ENCODE data around the gene EPB41L2. TPM values are rescaled to one million over a fixed set of nuclear protein-coding genes. Genes with fewer than 3 reads are reported as not detected.

The EPB41L2 gene
- total RNA-seq, 2 donors from 2014 or later: 41.9 to 47.2 TPM

GRCh38 chr6:130934848-130935585 is 128.0 kb downstream of the EPB41L2 start:
- no peak for DNase-seq (ENCODE audit: low spot score)
- Histone ChIP-seq H3K4me3 (no peak overlapping the region), H3K9me3 (no peaks in the 10 kb centered on the region), H3K4me1 (peaks cover 0 to 17% of the 10 kb centered on the region in 2 donors), H3K27ac (no peak overlapping the region), H3K36me3 (no peaks in the 10 kb centered on the region), H3K27me3 (no peaks in the 10 kb centered on the region)
- TF ChIP-seq, protein P1, sequence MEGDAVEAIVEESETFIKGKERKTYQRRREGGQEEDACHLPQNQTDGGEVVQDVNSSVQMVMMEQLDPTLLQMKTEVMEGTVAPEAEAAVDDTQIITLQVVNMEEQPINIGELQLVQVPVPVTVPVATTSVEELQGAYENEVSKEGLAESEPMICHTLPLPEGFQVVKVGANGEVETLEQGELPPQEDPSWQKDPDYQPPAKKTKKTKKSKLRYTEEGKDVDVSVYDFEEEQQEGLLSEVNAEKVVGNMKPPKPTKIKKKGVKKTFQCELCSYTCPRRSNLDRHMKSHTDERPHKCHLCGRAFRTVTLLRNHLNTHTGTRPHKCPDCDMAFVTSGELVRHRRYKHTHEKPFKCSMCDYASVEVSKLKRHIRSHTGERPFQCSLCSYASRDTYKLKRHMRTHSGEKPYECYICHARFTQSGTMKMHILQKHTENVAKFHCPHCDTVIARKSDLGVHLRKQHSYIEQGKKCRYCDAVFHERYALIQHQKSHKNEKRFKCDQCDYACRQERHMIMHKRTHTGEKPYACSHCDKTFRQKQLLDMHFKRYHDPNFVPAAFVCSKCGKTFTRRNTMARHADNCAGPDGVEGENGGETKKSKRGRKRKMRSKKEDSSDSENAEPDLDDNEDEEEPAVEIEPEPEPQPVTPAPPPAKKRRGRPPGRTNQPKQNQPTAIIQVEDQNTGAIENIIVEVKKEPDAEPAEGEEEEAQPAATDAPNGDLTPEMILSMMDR (IDR thresholded peaks at IDR 0.05): no peak

DNA sequence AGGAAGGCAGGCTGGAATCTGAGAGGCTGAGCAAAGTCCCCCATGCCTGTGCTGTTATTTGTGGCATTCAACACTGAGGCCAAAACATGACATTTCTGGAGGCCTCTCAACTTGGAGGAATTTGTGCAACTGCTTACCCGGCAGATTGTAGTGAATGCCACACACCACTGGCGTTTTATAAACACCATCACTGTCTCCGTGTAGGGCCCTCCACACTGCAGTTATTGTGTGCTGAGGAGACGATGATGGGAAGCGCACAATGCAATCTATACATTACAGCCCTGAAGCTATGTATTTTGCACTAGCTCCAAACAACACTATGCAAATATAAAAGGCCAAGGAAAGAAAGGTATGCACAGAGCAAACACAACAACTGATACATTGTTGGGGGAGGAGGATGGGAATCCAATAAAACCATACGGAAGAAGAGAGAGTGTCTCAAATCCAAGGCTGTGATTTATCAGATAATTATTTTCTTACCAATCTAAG is 129.3 kb downstream of the EPB41L2 start:
- Histone ChIP-seq H3K27ac (no peak overlapping the region), H3K27me3 (no peaks in the 10 kb centered on the region), H3K4me1 (peaks cover 0 to 17% of the 10 kb centered on the region in 2 donors), H3K36me3 (no peaks in the 10 kb centered on the region), H3K9me3 (no peaks in the 10 kb centered on the region), H3K4me3 (no peak overlapping the region)
- TF ChIP-seq, protein P1 (IDR thresholded peaks at IDR 0.05): no peak
- DNase-seq (ENCODE audit: low spot score): no peak

DNA sequence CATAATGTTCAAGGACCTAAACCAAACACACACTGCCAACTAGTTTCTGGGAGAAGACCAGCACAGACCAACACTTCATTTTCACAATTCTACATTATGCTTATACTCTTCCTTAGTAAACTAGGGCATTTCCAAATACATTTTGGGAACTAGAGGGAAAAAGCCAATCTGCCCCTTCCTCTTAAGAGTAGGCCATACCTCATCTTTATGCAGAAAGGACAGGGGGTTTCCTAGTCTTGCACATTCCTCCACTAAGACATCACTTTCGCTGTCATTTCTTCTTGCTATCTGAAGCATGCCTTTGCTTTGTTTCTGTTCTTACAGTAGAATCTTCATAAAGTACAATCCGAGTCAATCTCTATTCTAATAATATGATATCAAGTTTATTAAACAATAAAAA is 130.1 kb downstream of the EPB41L2 start:
- DNase-seq (ENCODE audit: low spot score): no peak
- Histone ChIP-seq H3K4me1 (peaks cover 0 to 21% of the 10 kb centered on the region in 2 donors), H3K4me3 (no peak overlapping the region)

GRCh38 chr6:130932438-130932837 is 130.6 kb downstream of the EPB41L2 start:
- no peak for DNase-seq (ENCODE audit: low spot score)
- TF ChIP-seq, protein P1 (IDR thresholded peaks at IDR 0.05): no peak
- Histone ChIP-seq H3K4me3 (no peak overlapping the region), H3K27me3 (no peaks in the 10 kb centered on the region), H3K9me3 (no peaks in the 10 kb centered on the region), H3K4me1 (peaks cover 0 to 21% of the 10 kb centered on the region in 2 donors), H3K27ac (no peak overlapping the region), H3K36me3 (no peaks in the 10 kb centered on the region)

More for the DNA sequence above, 130.1 kb downstream of the EPB41L2 start:
- TF ChIP-seq, protein P1 (IDR thresholded peaks at IDR 0.05): no peak
- Histone ChIP-seq H3K36me3 (no peaks in the 10 kb centered on the region), H3K27me3 (no peaks in the 10 kb centered on the region), H3K27ac (no peak overlapping the region), H3K9me3 (no peaks in the 10 kb centered on the region)

DNA sequence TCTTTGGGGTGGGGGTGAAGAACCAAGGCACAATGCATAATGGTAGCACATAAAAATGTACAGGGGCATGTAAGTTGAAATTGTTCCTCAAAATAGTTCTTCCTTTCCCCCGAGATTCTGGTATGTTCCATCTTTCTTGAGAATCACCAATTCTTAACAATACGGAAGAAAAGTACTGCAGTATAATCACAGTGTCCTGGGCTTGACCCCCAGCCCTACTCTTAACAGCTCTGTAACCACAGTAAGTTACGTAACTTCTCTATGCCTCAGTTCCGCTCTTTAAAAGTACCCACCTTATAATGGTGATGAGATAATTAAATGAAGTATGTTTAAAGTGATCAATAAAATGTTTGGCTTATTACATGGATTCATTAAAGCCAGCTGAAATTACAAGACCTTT is 131.4 kb downstream of the EPB41L2 start:
- no peak for DNase-seq (ENCODE audit: low spot score)
- no peak overlapping the region for H3K27ac ChIP-seq
- H3K4me3 ChIP-seq: no peak overlapping the region
- no peaks in the 10 kb centered on the region for H3K27me3 ChIP-seq
- TF ChIP-seq, protein P1 (IDR thresholded peaks at IDR 0.05): no peak
- H3K36me3 ChIP-seq: no peaks in the 10 kb centered on the region
- no peaks in the 10 kb centered on the region for H3K9me3 ChIP-seq
- H3K4me1 ChIP-seq: peaks cover 0 to 21% of the 10 kb centered on the region in 2 donors

Measured in right atrium auricular region (tissue), 2 donors.